H1 (cell line): ENCODE results near the gene TP73. TPM values are rescaled to one million over a fixed set of nuclear protein-coding genes. Genes with fewer than 3 reads are reported as not detected.

ENCODE experiments used
- BACH1 ChIP-seq: IDR thresholded peaks from 2 replicates; pipeline ENCODE4 v1.6.1; 2012; ENCODE audit warnings: low read length, improper control_type of control experiment
- CHD1 ChIP-seq: IDR thresholded peaks from 2 replicates; pipeline ENCODE4 v1.6.1; 2012; ENCODE audit warnings: low read depth, low read length, improper control_type of control experiment
- PHF8 ChIP-seq: fragments of 200-600 bp; sonication (generic); conservative IDR thresholded peaks from 2 replicates; pipeline ENCODE4 v1.7.1; 2012; ENCODE audit warnings: low read depth, mild to moderate bottlenecking, inconsistent platforms, low read length, moderate library complexity
- POLR2AphosphoS5 ChIP-seq: IDR thresholded peaks from 2 replicates; pipeline ENCODE4 v1.6.1; 2011; ENCODE audit warnings: low read depth, low read length
- SP1 ChIP-seq: IDR thresholded peaks from 2 replicates; pipeline ENCODE4 v1.6.1; 2011; ENCODE audit warnings: low read depth, low read length
- TAF7 ChIP-seq: optimal IDR thresholded peaks from 2 replicates; pipeline ENCODE3; 2011; ENCODE audit warnings: low read depth, mild to moderate bottlenecking, inconsistent platforms, low read length, moderate library complexity, borderline replicate concordance
- polyA plus RNA-seq, 7 experiments: library from polyadenylated mRNA; depleted of rRNA in 3 of 7; stranded (reverse) in 5 of 7; unstranded in 2 of 7; fragments of >200 nt in 5 of 7; fragments of 200-250 nt in 2 of 7; gene quantifications; 1 replicate in 5 of 7; 2 replicates in 1 of 7; 4 replicates in 1 of 7; pipeline versions ENCODE4 v1.2.1 to v1.2.3, GENCODE V29; 2011 to 2013; ENCODE audit warnings: missing spikeins in 2 of 7, mixed read lengths in 2 of 7
- total RNA-seq: library from RNA; stranded (reverse); fragmentation: NEBNext Ultra II Directional; extraction: Animal tissue kit (Norgen Biotek cat#: 25700); gene quantifications from 2 replicates; pipeline ENCODE4 v1.2.1, GENCODE V29; 2021
- TF ChIP-seq, protein P1 (sequence below): IDR thresholded peaks from 2 replicates; pipeline ENCODE4 v1.6.1; 2012; ENCODE audit warnings: low read length, inconsistent platforms

Gene TP73
- total and polyA plus RNA-seq, 2 of the 8 experiments (the other 6 are each of a cell fraction or from before 2014, with no cell fraction given), result 2.6 to 3.1 TPM

DNA sequence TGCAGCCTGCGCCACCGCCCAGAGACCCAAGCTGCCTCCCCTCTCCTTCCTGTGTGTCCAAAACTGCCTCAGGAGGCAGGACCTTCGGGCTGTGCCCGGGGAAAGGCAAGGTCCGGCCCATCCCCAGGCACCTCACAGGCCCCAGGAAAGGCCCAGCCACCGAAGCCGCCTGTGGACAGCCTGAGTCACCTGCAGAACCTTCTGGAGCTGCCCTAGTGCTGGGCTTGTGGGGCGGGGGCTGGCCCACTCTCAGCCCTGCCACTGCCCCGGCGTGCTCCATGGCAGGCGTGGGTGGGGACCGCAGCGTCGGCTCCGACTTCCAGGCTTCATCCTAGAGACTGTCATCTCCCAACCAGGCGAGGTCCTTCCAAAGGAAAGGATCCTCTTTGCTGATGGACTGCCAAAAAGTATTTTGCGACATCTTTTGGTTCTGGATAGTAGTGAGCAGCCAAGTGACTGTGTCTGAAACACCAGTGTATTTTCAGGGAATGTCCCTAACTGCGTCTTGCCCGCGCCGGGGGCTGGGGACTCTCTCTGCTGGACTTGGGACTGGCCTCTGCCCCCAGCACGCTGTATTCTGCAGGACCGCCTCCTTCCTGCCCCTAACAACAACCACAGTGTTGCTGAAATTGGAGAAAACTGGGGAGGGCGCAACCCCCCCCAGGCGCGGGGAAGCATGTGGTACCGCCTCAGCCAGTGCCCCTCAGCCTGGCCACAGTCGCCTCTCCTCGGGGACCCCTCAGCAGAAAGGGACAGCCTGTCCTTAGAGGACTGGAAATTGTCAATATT, 81.0 kb downstream of the TP73 start (continued):
- TF ChIP-seq CHD1 (no peak), POLR2AphosphoS5 (no peak), SP1 (no peak), TAF7 (no peak), BACH1 (no peak), PHF8 (no peak)
- TF ChIP-seq, protein P1, sequence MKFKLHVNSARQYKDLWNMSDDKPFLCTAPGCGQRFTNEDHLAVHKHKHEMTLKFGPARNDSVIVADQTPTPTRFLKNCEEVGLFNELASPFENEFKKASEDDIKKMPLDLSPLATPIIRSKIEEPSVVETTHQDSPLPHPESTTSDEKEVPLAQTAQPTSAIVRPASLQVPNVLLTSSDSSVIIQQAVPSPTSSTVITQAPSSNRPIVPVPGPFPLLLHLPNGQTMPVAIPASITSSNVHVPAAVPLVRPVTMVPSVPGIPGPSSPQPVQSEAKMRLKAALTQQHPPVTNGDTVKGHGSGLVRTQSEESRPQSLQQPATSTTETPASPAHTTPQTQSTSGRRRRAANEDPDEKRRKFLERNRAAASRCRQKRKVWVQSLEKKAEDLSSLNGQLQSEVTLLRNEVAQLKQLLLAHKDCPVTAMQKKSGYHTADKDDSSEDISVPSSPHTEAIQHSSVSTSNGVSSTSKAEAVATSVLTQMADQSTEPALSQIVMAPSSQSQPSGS, result no peak
